ENCODE data around the gene F5. TPM values are rescaled to one million over a fixed set of nuclear protein-coding genes. Genes with fewer than 3 reads are reported as not detected.

The F5 gene
- total and polyA plus RNA-seq, 2 donors (not counting 1 experiment from before 2014, with no cell fraction given), result under 0.01 TPM; not detected in 1

DNA sequence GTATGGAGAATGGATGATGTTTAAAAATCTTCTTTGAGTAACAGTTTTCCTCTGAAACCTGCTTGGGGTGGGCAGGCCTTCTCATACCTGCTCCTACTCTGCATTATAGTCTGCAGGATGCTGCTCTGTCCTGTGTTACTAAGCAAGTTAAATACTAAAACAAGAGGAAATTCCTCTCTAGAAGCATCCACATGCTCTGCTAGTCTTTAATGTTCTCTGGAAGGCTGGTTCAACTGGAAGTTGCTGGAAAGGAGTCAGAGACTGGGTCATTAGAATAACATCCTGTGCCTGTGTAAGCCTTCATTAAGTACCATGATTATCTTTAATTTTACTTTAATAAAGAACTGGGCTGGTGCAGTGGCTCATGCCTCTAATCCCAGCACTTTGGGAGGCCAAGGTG is 37.8 kb upstream of the F5 start:
- H3K36me3 ChIP-seq (ENCODE audit: control insufficient read depth, insufficient read depth, low read length), result no peaks in the 10 kb centered on the region
- TF ChIP-seq EZH2 (IDR thresholded peaks at IDR 0.05; ENCODE audit: low read length, missing control alignments), result no peak
- TF ChIP-seq, protein P1, sequence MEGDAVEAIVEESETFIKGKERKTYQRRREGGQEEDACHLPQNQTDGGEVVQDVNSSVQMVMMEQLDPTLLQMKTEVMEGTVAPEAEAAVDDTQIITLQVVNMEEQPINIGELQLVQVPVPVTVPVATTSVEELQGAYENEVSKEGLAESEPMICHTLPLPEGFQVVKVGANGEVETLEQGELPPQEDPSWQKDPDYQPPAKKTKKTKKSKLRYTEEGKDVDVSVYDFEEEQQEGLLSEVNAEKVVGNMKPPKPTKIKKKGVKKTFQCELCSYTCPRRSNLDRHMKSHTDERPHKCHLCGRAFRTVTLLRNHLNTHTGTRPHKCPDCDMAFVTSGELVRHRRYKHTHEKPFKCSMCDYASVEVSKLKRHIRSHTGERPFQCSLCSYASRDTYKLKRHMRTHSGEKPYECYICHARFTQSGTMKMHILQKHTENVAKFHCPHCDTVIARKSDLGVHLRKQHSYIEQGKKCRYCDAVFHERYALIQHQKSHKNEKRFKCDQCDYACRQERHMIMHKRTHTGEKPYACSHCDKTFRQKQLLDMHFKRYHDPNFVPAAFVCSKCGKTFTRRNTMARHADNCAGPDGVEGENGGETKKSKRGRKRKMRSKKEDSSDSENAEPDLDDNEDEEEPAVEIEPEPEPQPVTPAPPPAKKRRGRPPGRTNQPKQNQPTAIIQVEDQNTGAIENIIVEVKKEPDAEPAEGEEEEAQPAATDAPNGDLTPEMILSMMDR (conservative IDR thresholded peaks at IDR 0.05 in 1 of 2, IDR thresholded peaks at IDR 0.05 in 1 of 2; ENCODE audit: low read depth in 1 of 2, low read length in 2 of 2), result no peak

DNA sequence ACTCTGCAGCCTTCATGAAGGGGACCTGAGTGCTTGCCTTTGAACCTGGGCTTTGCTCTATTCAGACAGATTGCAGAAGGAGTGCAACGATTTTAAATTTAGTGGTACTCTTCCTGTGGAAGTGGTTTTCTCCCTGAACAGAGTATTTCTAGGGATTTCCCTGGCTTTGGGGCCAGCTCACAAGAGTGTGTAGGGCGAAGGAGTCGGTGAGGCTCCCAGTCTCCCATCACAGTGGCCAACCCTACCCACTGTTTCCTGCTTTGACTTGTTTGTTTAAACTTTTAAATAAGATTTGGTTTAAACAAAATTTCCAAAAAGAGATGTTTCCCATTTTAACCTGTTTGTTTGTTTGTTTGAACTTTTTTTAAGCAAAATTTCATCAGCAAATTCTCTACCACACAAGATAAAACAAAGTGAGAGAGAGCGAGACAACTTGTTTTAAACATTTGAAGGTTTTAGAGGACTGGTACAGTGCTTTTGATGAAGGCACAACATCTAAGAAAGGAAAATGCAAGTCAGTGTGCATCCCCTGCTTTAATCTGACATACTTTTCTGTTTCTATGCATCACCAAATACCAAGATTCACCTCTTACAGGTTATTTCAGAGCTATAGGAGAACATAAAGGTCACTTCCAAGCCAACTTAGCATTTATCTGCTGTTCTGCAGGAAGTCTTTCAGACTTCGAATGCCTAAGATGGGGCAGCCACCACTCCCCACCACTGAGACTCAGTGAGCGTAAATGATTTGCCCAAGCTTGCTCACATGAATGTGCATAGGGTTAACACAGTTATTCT is 37.0 kb upstream of the F5 start:
- H3K27ac ChIP-seq (ENCODE audit: insufficient read depth, low read length), result no peak overlapping the region
- DNase-seq (ENCODE audit: low read depth in 2 of 2), result no peak
- H3K27me3 ChIP-seq (ENCODE audit: control insufficient read depth, insufficient read depth, low read length), result no peaks in the 10 kb centered on the region
- no peaks in the 10 kb centered on the region for H3K9me3 ChIP-seq (ENCODE audit: control insufficient read depth, insufficient read depth, low read depth, low read length)
- no peaks in the 10 kb centered on the region for H3K4me1 ChIP-seq (ENCODE audit: control insufficient read depth, extremely low read depth, insufficient read depth, low read length)
- no peaks in the 10 kb centered on the region for H3K36me3 ChIP-seq (ENCODE audit: control insufficient read depth, insufficient read depth, low read length)
- no peaks in the 10 kb centered on the region for H3K79me2 ChIP-seq (ENCODE audit: control insufficient read depth, insufficient read depth, low read length)
- H3K4me3 ChIP-seq (replicated peaks in 1 of 4; ENCODE audit: control extremely low read depth in 1 of 4, insufficient read depth in 1 of 4, low read depth in 3 of 4, low read length in 4 of 4), result no peak overlapping the region
- H3K9ac ChIP-seq (ENCODE audit: insufficient read depth, low read length), result no peak overlapping the region
- H3K4me2 ChIP-seq (ENCODE audit: extremely low read depth, insufficient read depth, low read length), result no peak overlapping the region
- H2AFZ ChIP-seq (ENCODE audit: low read length), result no peak overlapping the region
- TF ChIP-seq, protein P1 (conservative IDR thresholded peaks at IDR 0.05 in 1 of 2, IDR thresholded peaks at IDR 0.05 in 1 of 2; ENCODE audit: low read depth in 1 of 2, low read length in 2 of 2), result no peak
- TF ChIP-seq EZH2 (IDR thresholded peaks at IDR 0.05; ENCODE audit: low read length, missing control alignments), result no peak
- no peaks in the 10 kb centered on the region for H4K20me1 ChIP-seq (ENCODE audit: control insufficient read depth, extremely low read depth, insufficient read depth, low read length)

More for the DNA sequence above, 37.8 kb upstream of the F5 start:
- Histone ChIP-seq H3K27me3 (ENCODE audit: control insufficient read depth, insufficient read depth, low read length) (no peaks in the 10 kb centered on the region), H3K79me2 (ENCODE audit: control insufficient read depth, insufficient read depth, low read length) (no peaks in the 10 kb centered on the region), H3K9me3 (ENCODE audit: control insufficient read depth, insufficient read depth, low read depth, low read length) (no peaks in the 10 kb centered on the region), H2AFZ (ENCODE audit: low read length) (no peak overlapping the region), H4K20me1 (ENCODE audit: control insufficient read depth, extremely low read depth, insufficient read depth, low read length) (no peaks in the 10 kb centered on the region), H3K4me3 (replicated peaks in 1 of 4; ENCODE audit: control extremely low read depth in 1 of 4, insufficient read depth in 1 of 4, low read depth in 3 of 4, low read length in 4 of 4) (no peak overlapping the region), H3K27ac (ENCODE audit: insufficient read depth, low read length) (no peak overlapping the region), H3K9ac (ENCODE audit: insufficient read depth, low read length) (no peak overlapping the region), H3K4me1 (ENCODE audit: control insufficient read depth, extremely low read depth, insufficient read depth, low read length) (no peaks in the 10 kb centered on the region), H3K4me2 (ENCODE audit: extremely low read depth, insufficient read depth, low read length) (no peak overlapping the region)
- no peak for DNase-seq (ENCODE audit: low read depth in 2 of 2)

DNA sequence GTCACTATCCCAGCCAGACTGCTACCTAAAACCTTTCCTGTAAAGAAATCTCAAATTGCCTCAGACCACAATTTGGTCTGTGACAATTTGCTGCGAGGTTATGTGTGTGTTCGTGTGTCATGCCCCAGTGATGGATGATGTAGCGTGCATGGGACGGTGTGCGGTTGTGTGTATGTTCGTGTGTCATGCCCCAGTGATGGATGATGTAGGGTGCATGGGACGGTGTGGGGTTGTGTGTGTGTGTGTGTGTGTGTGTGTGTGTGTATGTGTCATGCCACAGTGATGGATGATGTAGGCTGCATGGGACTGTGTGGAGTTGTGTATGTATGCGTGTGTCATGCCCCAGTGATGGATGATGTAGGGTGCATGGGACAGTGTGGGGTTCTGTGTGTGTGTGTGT is 34.3 kb upstream of the F5 start:
- Histone ChIP-seq H4K20me1 (ENCODE audit: control insufficient read depth, extremely low read depth, insufficient read depth, low read length) (no peaks in the 10 kb centered on the region), H3K79me2 (ENCODE audit: control insufficient read depth, insufficient read depth, low read length) (no peaks in the 10 kb centered on the region), H3K4me1 (ENCODE audit: control insufficient read depth, extremely low read depth, insufficient read depth, low read length) (no peaks in the 10 kb centered on the region), H3K27ac (ENCODE audit: insufficient read depth, low read length) (no peak overlapping the region), H3K9ac (ENCODE audit: insufficient read depth, low read length) (no peak overlapping the region), H3K27me3 (ENCODE audit: control insufficient read depth, insufficient read depth, low read length) (no peaks in the 10 kb centered on the region), H3K9me3 (ENCODE audit: control insufficient read depth, insufficient read depth, low read depth, low read length) (no peaks in the 10 kb centered on the region), H3K4me3 (replicated peaks in 1 of 4; ENCODE audit: control extremely low read depth in 1 of 4, insufficient read depth in 1 of 4, low read depth in 3 of 4, low read length in 4 of 4) (no peak overlapping the region), H3K36me3 (ENCODE audit: control insufficient read depth, insufficient read depth, low read length) (no peaks in the 10 kb centered on the region), H3K4me2 (ENCODE audit: extremely low read depth, insufficient read depth, low read length) (no peak overlapping the region), H2AFZ (ENCODE audit: low read length) (no peak overlapping the region)
- TF ChIP-seq EZH2 (IDR thresholded peaks at IDR 0.05; ENCODE audit: low read length, missing control alignments), result no peak
- TF ChIP-seq, protein P1 (conservative IDR thresholded peaks at IDR 0.05 in 1 of 2, IDR thresholded peaks at IDR 0.05 in 1 of 2; ENCODE audit: low read depth in 1 of 2, low read length in 2 of 2), result no peak
- DNase-seq (ENCODE audit: low read depth in 2 of 2), result no peak
